ENCODE data around the gene CEMIP.

GRCh38 chr15:80885016-80885579 is 105.9 kb downstream of the CEMIP start:
- no peak for TF ChIP-seq CTCF (IDR thresholded peaks at IDR 0.05)
- no peak for TF ChIP-seq POLR2A (IDR thresholded peaks at IDR 0.05)
